M059J (cell line): ENCODE data around the gene RER1. TPM values are rescaled to one million over a fixed set of nuclear protein-coding genes. Genes with fewer than 3 reads are reported as not detected.
"Not testable (repeated sequence)": the region's sequence is repeated elsewhere in the genome, so short reads cannot be mapped to it uniquely, and the experiment has no call there.

ENCODE experiments used
- DNase-seq: peaks from one replicate; pipeline ENCODE4 v3.0.0-alpha.2; 2012; ENCODE audit warnings: low read depth
- total RNA-seq: library from RNA; depleted of rRNA; stranded (reverse); fragments of >200 nt; shearing (Covaris generic); gene quantifications from 2 replicates; pipeline ENCODE4 v1.2.3, GENCODE V29; 2014

Gene RER1
- total RNA-seq, 1 experiment from 2014 or later: 233 TPM

DNA sequence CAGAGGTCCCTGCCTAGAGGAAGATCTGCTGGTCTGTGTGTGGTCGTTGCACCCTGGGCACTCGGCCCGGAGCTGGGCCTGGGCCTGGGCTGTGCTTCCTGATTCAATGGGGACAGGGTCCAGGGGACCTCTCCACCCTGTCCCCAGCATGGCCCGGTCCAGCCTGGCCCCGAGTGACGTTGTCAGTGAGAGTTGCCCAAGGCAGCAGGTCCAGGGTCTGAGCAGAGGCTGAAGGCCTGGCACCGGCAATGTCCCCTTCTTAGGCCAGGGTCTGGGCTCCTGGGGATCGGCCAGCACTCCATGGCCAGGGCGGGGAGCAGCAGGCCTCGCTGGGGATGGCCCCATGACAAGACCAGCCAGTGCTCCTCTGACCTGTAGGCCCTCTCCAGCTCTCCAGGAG, 36.3 kb downstream of the RER1 start:
- no peak for DNase-seq

DNA sequence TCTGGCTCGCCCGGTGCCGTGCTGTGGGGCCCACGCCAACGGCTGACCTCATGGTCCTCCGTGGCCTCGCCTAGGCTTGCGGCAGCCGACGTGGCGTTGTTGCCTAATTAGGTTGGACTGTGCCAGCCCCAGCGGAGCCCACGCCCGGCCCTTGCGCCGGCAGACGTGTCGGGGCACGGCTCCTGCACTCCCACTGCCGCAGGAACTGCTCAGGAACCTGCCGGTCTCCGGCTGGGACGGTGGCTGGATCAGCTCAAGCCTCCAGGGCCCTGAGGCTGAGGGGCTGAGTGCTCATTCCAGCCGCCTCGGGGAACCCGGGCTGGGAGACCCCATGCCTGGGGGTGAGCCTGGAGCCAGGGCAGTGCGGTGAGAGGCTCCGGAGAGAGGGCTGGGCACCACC, 36.8 kb downstream of the RER1 start:
- no peak for DNase-seq

DNA sequence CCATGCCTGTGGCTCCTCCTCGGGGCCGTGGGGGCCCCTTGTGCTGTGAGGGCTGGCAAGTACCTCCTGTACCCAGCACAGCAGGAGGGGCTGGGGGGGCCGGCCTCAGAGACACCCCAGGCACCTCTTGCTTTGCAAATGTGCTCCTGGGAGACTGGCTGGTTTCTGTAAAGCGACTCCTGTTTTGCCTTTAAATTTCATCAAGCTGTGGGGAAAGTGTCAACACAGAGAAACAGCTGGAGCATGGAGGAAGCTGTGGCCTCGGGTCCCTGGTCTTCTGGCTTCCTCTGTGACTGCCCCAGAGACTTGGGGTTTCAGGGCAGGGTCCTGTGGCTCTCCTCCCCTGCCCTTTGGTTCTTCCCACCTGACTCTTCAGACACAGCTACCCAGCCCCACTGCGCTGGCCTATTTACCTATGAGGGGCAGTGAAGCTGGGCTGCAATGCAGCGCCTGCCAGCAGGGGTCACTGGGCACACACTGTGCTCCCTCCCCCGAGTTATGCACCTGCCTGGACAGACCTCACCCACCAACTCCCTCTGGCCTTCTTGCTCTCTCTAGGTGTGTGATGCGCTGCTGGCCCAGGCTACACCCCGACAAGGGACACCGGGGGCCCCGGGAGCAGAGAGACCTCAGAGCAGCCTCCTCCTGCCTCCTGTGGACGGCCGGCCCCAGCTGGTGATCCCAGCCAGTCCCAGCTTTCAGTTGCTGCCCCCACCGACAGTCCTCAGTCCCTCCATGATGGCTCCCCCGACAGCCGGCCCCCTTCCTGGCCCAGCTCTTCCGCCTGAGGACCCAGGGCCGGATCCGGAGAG, 38.3 kb downstream of the RER1 start:
- DNase-seq: no peak

DNA sequence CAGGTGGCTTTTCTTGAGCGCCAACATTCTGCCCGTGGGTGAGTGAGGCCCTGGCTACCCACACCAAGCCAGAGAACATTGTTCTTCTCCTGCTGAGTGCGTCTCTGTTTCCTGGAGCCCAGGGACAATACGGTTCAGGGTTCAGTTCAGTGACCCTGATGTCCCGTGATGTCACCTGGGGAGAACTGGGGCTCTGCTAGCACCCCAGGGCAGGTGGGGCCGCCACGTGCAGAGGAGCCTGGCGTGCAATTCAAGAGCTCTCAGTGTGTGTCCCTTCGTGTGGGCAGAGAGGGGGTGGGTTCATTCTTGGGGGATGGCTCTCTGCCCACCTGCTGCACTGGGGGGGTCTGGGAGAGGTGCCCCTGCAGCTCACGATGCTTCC, 38.9 kb downstream of the RER1 start:
- no peak for DNase-seq

DNA sequence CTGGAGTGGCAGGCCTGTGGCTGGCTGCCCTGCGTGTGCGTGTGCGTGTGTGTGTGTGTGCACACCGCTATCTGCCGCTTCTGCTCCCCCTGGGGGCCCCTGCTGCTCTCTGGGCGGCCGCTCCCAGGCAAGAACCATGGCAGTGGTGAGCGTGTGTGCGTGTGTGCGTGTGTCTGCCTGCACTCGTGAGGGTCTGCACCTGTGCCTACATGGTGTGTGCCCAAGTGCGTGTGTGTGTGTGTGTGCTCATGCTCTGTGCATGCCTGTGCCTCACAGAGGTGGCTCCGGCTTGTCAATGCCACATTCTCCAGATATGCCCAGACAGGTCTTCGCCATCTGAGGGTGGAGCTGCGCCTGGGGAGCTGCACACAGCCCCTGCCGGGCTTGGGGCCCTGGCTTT, 39.5 kb downstream of the RER1 start:
- no peak for DNase-seq

DNA sequence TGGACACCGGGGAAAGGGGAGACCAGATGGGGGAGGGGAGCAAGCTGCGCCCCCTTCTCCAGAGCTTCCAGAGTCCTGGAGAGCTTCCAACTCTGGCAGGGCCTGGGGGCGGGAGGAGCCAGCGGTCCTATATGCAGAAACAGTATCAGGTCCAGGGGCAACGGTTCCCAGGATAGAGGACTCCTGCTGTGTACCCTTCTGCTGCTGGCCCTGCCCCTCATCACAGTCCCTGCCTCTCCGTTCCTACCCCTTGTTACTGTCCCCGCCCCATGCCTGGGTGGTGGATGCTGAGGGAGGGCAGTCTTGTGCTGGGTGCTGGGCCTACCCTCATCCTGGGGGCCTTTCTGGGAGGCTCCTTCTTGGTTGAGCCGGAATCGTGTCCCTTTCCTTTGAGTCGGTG, 39.9 kb downstream of the RER1 start:
- no peak for DNase-seq

DNA sequence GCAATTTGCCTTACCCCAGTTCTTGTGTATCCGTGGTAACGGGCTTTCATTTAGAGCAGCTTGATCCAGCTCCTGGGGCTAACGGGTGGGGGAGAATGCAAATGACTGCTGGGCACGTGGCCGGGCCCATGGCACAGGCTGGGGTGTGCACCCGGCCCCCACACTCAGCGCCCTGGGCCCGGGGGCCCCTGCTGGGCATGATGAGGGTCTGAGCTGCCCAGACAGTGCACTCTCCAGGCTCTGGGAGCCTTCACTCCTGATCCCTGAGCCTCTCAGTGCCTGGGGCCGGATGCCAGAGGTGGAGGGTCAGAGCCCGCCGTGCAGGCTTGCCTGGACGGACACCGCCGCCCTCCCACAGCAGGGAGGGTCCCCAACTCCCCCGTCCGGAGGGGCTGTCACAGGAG, 40.8 kb downstream of the RER1 start:
- DNase-seq: no peak

DNA sequence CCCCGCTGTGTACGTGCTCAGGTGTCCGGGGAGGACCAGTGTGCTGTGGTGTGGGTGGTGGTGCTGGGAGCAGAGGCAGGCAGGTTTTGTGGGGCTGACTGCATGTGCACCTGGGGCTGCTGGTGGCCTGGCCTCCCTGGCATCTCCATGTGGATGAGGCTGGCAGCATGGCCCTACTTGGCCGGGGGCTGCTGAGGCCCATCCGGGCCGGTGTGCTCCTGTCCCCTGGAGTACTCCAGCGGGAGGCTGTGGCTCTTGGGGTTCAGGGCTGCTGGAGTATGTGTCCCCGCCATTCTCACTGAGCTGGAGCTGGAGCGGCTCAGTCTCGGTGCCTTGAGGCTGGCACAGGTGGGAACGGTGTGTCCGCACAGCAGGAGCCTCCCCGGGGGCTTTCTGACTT, 41.6 kb downstream of the RER1 start:
- DNase-seq: no peak

DNA sequence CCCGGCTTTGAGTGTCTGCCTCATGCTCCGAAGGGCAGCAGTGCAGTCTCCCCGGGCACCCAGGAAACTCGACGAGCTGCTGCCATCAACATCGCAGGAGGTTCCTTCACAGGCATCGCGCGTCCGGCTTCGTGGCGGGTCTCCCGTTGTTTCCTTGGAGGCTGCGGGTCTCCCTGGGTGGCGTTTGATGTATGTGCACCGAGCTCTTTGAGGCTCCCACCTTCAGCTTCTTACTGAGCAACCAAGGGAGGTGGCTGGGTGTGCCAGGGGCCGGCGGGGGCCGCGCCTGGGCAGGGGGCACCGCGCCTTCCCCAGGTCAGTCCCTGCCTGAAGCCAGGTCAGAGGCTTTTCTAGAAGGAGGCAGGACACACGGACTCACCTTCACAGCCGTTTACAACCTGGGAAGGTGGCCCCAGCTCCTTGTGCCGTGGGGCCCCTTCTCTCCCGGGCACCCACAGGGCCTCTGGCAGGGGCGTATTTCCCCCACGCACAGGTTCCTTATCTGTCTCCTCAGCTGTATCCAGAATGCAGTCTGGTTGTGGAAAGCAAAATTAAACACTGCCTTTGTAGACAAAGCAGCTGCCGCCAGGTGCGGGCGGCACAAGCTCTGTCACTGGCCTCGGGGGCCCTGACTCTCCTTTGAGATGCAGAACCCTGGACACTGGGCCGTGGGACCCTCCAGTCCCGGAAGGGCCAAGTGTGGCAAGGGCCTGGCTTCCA, 42.5 kb downstream of the RER1 start:
- DNase-seq: no peak

DNA sequence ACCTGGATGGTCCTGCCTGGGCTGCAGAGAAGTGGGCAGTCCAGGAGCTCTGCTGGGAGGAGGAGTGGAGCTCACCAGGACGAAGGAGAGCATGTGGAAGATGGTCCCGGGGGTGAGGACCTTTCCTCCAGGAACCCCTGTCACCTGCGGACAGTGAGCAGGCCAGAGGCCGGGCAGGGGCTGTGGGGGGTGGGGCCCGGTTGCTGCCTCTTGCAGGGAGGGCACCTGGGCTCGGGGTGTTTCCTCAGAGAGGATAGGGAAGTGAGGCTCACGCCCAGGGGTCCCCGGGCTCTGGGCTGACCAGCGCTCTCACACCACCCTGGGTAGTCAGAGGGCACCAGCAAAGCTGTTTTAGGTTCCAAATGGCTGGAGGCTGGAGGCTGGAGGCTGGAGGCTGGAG, 43.5 kb downstream of the RER1 start:
- no peak for DNase-seq

DNA sequence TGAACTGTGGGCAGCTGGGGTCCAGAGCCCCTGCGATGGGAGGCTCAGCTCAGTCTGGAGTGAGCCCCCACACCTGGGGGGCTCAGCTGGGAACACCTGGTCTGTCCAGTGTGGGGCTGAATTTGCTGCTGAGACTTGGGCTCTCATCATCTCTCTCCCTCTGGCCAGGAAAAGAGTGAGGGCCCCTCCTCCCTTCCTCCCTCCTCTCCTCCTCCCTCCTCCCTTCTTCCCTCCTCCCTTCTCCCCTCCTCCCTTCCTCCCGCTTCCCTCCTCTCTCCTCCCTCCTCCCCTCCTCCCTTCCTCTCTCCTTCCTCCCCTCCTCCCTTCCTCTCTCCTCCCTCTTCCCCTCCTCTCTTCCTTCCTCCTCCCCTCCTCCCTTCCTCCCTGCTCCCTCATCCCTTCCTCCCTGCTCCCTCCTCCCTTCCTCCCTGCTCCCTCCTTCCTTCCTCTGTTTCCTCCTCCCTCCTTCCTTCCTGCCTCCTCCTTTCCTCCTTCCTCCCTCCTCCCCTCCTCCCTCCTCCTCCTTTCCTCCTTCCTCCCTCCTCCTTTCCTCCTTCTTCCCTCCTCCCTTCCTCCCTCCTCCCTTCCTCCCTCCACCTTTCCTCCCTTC, 44.2 kb downstream of the RER1 start:
- no peak for DNase-seq

DNA sequence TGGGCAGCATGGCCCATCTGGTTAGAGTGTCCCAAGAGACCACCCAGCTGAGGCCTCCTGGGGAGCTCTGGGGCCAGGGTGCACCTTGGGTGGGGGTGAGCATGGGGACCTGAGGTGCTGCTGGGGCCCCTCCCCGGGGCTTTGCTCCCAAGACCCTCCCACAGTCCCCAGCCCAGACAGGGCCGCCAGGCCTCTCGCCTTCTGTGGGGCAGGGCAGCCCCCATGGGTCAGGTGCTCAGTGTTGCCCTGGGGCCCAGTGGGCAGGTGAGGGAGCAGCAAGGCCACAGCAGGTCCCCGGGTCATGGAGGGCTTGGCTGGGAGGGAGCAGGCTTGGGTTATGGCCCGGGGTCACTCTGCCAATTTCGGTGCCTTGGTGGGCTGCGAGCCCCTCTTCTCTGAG, 45.2 kb downstream of the RER1 start:
- DNase-seq: no peak

DNA sequence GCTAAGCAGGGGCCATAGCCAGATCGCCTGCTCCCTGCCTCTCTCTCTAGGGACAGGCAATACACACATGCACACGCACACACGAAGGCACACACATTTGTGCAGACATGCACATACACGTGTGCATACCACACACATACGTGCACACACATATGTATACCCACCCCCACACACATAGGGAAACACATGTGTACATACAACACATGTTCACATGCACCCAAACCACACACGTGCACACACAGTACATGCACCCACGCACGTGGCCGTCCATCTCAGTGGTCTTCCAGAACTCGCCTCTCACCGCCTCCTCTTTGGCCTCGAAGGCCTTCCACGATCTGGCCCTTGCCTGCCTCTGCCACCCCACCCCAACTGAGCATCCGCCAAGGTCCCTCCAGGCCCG, 46.0 kb downstream of the RER1 start:
- DNase-seq: no peak

DNA sequence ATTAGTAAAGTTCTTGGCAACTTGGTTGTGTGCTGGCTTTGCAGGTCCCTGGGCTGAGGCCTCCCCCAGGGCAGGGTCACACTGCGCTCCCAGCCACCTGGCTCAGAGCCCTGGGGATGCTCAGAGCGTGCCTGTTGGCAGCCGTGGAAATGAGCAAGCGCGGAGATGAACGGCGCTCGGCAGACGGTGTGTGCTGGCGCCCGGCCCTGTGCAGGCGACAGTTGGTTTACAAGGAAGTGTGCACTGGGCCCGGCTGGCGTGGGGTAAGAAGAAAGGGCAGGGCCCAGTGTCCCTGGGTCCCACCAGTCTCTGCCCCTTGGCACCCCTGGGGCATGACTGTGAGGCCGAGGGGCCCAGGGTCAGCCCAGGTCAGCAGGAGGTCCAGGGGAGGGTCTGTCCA, 46.4 kb downstream of the RER1 start:
- DNase-seq: no peak

DNA sequence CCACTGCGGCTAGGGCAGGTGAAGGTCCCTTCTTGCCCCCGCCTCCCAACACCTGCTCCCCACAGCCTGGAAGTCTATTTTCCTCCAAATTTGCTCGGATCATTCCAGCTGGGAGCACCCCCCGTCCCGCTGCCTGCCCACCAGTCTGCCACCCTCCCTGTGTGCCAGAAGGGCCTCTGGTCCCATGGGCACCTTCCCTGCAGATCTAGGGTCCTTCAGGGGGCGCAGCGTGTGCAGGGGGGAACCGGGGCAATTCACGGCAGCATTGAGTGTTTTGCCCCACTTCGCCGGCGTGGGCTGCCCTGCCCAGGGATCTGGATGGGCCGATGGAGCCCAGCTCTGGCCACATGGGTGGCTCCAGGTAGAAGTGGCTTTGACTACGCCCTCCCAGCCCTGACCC, 47.0 kb downstream of the RER1 start:
- no peak for DNase-seq

DNA sequence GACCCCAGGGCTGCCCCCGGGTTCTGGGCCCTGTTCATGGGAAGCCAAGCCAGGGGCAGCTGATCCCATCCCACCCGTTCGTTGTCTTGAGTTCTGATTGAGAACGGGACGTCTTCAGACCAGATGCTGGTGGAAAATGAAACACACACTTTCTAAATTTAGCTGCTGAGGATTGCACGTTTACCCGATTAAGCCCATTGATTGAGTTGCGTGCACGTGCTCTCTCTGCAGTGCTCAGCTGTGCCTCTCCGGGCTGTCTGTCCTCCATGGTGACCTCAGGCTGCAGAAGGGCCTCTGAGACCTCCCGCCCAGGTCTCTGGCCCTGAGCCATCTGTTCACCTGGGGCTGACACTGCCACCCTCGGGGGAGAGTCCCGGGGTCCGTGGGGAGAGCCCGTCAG, 47.7 kb downstream of the RER1 start:
- DNase-seq: no peak

DNA sequence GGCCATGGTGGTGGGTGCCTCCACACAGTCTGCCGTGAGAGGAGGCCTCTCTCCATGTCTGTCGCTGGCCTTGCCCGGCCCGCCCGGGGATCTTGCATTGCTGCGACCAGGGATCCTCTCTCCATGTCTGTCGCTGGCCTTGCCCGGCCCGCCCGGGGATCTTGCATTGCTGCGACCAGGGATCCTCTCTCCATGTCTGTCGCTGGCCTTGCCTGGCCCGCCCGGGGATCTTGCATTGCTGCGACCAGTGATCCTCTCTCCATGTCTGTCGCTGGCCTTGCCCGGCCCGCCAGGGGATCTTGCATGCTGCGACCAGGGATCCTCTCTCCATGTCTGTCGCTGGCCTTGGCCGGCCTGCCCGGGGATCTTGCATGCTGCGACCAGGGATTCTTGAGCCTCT, 48.7 kb downstream of the RER1 start:
- not testable (repeated sequence) for DNase-seq

DNA sequence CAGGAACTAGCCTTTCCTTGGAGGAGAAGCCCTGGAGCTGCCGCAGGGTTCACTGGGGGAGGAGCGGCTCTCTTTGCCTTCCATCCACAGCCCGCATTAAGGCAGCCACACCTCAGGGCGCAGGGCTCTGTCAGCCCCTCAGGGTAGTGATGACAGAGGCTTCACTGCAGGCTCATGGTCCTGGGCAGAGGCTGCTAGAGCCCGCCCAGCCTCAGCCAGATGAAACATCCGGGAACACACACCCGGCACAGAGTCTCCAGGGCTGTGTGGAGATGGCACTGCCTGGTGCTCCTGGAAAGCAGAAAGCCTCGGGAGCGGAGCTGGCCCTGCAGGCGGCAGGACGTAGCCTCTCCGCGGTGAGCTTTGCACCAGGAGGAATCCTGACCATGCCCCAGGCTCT, 50.1 kb downstream of the RER1 start:
- peak; percentile 18 for DNase-seq

DNA sequence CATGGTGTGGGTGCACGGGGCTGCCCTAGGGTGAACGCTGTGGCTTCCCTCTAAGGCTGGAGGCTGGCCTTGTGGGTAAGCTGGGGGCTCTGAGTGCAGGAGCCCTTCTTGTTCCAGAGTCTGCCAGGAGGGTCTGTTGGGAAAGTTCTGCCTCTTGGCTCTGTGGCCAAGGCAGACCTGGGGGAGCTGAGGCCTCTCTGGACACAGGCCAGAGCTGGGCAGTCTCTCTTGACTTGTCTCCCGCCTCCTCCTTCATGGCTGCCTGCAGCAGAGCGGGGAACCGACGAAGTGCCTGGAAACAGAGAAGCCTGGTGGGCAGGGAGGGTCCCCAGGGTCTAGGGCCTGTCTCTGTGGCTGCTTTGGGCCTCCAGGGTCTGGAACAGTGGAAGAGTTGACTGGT, 51.0 kb downstream of the RER1 start:
- no peak for DNase-seq

DNA sequence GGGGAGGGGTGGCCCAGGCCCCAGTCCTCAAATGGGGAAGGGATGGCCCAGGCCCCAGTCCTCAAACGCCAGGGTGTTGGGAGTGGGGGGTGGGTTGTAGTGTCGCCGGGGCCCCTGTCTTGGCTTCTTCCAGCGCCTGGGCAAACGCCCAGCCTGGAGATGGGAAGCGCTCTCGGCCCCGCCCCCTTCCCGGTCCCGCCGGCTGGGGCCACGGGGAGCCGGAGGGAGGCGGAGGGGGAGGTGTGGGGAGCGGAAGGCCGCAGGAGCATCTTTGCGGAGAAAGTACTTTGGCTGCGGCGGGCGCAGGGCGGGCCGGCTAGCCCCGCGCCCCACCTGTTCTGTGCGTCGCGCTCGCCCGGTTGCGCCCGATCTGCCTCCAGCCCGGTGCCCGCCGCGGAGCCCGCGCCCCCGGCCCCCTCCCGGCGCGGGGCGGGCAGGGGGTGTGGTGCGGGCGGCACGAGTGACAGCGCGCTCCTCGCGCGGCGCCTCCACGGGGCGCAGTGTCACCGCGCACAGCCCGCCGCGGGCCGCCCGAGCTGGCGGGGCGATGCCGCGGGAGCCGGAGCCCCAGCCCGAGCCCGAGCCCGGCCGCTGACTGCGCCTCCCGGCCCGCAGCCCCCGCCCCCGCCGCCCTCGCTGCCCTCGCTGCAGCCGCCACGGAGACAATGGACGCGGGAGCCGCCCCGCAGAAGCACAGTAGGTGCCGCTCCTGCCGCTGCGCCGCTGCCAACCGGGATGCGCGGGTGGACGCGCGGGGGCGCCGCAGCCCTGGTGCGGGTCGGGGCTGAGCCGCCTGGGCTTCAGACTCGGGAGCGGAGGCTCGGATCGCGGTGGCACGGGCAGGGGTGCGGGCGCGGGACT, 51.9 kb downstream of the RER1 start:
- no peak for DNase-seq

DNA sequence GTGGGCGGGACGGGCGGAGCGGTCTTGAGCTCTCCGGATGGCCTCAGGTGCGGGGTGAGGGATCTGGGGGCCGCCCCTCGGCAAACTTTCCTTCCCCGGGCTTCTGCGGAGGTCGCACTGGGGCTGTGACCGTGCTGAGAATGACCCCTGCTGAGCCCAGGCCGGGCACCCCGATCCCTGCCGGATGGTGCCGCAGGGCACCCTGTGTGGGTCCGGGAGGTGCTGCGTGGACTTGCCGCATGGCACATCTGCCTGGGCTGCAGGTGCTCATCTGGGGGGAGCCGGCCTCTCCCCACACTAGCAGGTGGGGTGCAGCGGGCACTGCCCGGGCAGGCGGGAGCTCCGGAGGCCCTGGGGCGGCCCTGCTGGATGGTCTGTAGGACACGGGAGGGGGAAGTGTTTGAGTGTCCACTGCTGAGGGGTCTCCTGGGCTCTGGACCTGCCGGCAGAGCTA, 52.5 kb downstream of the RER1 start:
- no peak for DNase-seq

DNA sequence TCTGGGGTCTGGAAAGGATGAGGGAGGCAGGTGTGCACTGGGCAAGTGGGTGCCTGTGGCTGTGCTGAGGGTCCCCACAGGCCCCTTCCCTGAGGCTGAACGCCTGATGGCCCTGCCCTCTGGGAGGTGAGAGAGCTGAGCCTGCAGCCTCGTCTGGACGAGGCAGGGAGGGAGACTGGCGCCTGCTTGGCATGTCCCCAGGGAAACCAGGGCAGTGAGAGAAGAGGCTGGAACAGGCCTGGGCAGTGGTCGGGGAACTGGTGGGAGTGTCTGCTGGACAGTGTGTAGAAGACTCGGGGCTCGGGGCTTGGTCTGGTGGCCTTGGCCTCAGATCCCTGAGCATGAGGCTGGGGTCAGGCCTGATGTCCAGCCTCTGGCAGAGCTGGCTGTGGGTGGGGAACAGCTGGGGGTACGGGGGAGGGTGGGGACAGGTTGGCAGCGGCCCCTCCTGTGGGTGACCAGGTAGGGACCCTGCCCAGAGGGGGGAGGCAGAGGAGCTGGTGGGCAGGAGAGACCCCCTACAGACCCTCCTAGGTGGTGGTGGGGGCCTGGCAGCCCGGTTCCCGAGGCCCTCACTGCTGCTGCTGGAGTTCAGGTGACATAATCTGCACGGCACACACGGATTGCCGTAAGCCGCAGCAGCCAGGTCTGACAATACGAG, 53.7 kb downstream of the RER1 start:
- no peak for DNase-seq
